Stimulated activated CD8-positive, alpha-beta memory T cell treated with anti-CD3 and anti-CD28 coated beads, Interleukin-12 subunit alpha, Interleukin-12 subunit beta, amount 100 ng/mL, for 1 hour (primary cell): ENCODE results near the gene CDC25C.
"Not testable (repeated sequence)": the region's sequence is repeated elsewhere in the genome, so short reads cannot be mapped to it uniquely, and the experiment has no call there.

Experiments
- DNase-seq: peaks from one replicate; pipeline ENCODE4 v3.0.0-alpha.2; 2020; ENCODE audit warnings: low read depth

Gene CDC25C

GRCh38 chr5:138275379-138275782 is 56.2 kb downstream of the CDC25C start:
- DNase-seq: no peak

GRCh38 chr5:138274189-138274853 is 57.3 kb downstream of the CDC25C start, which contains the start of gene GFRA3:
Gene GFRA3 (minus strand): TSS chr5:138274621. CDS start chr5:138274424, 197 bp downstream.
- DNase-seq: no peak

- DNase-seq: no peak
Measured at GRCh38 chr5:138273834-138274188, 57.8 kb downstream of the CDC25C start.

DNA sequence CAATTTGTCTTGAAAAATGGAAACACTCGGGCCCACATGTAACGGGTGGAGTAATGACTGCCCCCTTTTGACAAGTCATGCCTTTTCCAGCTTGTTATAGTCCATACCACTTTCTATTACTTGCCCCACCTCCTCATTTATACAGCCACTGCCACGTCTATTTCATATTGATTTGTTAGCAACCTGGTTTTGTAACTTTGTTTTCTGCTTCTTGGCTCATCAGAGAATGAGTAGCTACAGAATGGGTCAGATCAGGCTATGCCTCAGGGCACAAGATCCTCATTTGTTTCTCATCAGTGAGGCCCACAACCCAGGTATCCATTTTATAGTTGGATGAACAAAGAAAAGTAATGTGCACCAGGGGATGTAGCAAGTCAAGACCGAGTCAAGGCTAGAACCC is 58.9 kb downstream of the CDC25C start:
- DNase-seq: no peak

GRCh38 chr5:138271281-138271680 is 60.3 kb downstream of the CDC25C start:
- DNase-seq: no peak

DNA sequence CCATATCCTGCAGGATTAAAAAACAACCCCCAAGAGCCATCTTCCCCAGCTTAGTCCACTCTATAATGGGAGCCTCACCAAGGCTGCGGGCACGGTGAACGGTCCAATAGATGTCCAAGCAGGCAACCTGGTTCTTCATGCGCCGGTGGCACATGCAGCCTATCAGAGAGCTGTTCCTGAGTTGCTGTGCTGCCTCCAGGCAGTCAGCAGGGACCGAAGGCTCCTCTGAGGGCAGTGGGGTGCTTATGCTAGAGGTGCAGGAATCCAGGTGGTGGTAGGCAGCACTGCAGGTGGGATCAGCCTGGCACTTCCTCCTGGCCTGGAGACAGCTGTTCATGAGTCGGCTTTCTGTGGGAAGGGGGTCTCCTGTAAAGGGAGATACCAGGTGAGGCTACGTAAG is 67.4 kb downstream of the CDC25C start:
- DNase-seq: no peak

GRCh38 chr5:138263581-138263980 is 68.0 kb downstream of the CDC25C start:
- DNase-seq: no peak

DNA sequence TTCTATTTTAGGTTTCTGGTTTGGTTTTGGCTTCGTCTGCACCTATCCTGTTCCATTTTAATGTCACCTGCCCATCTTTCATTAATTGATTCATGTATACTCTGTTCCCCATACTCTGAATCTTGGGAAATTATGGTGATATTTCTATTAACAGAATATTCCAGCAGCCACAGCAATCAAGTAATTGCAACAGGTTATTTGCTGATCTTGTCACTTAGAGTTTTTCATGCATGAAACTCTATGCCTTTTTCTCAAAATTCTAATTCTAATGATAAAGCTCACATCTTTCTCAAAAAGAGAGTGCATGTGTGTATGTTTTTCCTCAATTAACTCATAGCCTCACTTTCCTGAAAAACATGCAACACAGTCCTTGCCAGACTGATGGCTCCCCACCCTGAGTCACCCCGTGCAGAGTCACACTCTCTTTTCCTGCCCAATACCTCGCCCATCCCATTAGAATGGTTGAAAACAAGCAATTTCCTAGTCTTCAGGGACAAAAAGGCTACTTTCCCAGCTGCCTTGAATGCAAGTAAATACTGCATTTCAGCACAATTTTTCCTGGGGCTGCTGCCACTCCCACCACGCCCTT is 72.8 kb downstream of the CDC25C start:
- DNase-seq: no peak

DNA sequence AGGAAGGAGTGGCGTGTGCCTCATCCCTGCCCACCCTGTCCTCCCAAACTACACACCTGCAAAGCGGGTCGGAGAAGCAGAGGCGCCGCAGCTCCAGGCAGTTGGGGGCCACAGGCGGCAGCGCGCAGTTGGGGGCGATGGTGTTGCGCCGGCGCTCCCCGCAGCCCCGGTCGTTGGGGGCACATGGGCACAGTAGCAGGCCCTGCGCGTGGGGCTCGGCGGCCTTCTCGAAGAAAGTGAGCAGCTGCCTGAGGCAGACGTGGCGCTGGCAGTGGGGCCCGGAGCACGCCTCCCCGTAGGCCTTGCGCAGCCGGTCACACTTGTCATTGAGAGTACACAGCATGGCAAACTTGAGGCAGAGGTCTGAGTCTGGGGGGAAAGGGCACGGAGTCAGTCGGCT is 74.0 kb downstream of the CDC25C start:
- DNase-seq: no peak

- DNase-seq: no peak
Measured at GRCh38 chr5:138252944-138253343, 78.7 kb downstream of the CDC25C start.

DNA sequence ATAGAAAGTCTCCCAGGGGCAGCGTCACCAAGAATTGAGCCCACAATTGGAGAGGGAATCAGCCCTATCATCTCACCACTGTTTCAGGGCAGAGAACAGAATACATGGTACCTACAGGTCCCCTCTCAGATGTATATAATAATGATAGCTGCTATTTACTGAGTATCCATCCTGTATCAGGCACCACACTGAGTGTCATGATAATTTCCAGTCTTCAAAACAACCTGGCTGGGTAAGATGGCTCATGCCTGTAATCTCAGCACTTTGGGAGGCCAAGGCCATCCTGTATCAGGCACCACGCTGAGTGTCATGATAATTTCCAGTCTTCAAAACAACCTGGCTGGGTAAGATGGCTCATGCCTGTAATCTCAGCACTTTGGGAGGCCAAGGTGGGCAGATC is 83.8 kb downstream of the CDC25C start:
- not testable (repeated sequence) for DNase-seq

- no peak for DNase-seq
Measured at GRCh38 chr5:138246822-138247221, 84.8 kb downstream of the CDC25C start.

DNA sequence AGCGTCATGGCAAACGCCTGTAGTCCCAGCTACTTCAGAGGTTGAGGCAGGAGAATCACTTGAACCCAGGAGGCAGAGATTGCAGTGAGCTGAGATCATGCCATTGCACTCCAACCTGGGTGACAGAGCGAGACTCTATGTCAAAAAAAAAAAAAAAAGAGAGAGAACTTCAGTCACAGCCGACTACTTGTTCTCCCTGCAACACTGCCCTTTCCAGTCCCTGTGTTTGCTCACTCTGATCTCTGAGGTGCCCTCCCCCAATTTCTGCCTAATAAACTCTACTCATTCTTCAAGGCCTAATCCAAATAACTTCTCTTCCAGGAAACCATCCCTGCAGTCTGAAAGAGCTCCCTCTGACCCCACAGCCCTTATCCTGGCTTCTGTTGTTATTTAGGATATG is 85.3 kb downstream of the CDC25C start:
- no peak for DNase-seq

- DNase-seq: no peak
Measured at GRCh38 chr5:138245717-138246116, 85.9 kb downstream of the CDC25C start.

DNA sequence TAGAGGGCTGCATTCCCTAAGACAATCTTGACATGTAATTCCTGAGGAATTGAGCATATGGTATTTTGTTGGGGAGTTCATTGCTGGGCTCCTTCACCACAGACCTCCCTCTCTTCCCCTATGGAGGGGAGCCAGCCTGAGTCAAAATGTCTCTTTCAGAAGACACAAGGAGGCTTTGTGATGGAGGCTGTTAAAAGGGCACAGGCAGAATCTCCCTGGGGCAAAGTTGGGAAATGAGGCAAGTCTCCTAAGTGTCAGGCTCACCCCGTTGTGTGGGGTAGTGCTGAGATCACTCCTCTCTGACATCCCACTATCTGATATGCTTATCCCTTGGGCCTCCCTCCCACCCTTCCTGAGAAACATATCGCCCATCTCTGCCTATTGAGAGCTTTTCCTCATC is 87.8 kb downstream of the CDC25C start:
- no peak for DNase-seq

DNA sequence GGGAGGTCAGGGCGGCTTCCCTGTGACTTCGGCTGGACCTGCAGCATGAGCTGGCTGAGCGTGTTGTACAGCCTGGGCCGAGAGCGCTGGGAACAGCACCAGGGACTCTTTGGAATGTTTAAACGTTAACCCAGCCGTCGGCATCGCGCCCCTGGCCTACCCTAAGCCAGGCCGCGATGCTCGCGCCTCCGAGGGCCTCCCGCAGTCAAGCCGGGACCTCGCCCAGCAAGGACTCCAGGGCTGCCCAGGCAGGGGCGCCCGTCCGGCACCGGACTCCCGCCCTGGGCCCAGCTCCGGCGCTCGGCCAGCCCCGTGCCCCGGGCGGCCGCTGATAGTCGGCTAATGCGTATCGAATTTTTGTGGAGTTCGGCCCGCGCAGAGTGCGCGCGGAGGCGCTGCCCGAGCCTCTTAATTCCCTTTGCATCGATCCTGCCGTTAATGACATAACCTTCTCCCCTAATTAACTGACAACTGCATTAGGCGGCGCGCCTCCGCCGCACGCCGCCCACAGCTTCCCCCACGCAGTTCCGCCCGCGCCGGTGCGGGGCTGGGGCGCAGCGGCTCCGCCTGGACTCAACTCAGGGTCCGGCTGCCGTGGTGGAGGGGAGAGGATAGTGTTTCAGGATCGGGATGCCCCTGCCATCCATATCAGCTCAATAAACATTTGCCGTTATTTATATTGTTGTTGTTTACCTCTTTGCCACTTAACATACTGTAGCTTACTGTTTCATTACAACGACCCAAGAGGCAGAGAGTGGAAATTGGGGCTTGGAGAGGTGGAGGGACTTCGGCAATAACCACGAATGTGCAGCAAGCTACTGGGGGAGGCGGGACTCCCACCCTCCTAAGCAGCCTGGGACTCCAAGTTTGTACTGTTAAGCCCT is 89.7 kb downstream of the CDC25C start:
- no peak for DNase-seq

DNA sequence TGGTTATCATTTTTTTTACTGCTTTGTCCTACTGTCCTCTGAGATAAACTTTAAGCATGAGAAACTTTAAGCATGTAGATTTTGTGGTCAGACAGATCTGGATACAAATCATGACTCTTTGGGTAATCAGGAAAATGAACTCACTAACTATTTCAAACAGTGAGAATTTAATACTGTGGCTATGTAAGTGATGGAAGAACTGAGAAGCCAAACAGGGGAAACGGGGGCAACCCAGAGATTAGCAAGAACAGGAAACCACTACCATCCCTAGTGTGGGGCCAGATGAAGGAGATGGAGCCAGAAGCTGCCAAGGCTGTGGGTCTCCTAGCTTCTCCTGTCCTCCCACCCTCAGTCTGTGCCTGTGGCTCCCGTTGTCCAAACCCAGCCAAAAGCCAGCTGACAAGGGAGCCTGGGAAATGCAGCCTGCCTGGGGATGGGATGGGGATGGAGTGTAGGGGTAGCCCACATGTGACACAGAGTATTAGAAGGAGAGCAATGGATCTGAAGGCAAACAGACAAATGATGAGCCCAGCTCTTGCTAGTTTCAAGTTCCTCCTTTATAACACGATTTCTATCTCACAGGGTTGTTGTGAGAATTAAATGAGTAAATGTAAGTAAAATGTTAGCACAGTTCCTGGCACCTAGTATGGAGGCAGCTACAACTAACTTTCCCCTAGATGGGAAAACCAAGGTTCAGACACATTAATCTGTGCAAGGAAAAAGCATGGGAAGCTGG is 90.8 kb downstream of the CDC25C start:
- no peak for DNase-seq

GRCh38 chr5:138238034-138238433 is 93.6 kb downstream of the CDC25C start:
- DNase-seq: no peak
